Kidney epithelial cell (primary cell): ENCODE data around the gene B3GNT4. TPM values are rescaled to one million over a fixed set of nuclear protein-coding genes. Genes with fewer than 3 reads are reported as not detected.

Experiments
- DNase-seq: peaks from one replicate; pipeline ENCODE4 v3.0.0-alpha.2; 2010; ENCODE audit warnings: low read depth
- H3K27me3 ChIP-seq: 2 replicates; pipeline ENCODE4 v1.6.0; 2011; ENCODE audit warnings: low read length; ENCODE audit not compliant: control insufficient read depth, insufficient read depth
- H3K36me3 ChIP-seq: 2 replicates; pipeline ENCODE4 v1.5.1; 2011; ENCODE audit warnings: low read length; ENCODE audit not compliant: control insufficient read depth, insufficient read depth
- H3K4me3 ChIP-seq: 2 replicates; pipeline ENCODE4 v1.5.1; 2011; ENCODE audit warnings: low read depth, mild to moderate bottlenecking, control low read depth, low read length
- CTCF ChIP-seq: IDR thresholded peaks from 2 replicates; pipeline ENCODE4 v1.5.1; 2011; ENCODE audit warnings: mild to moderate bottlenecking, moderate library complexity, low read length, control low read depth, inconsistent platforms; ENCODE audit not compliant: insufficient read depth, poor library complexity, severe bottlenecking
- total RNA-seq: library from RNA; depleted of rRNA; stranded (reverse); fragments of >200 nt; gene quantifications from 2 replicates; pipeline ENCODE4 v1.2.3, GENCODE V29; 2015

Gene B3GNT4
- 0.14 and 0.75 TPM in 2 replicates for total RNA-seq

GRCh38 chr12:122203301-122204166 lies at the start of gene B3GNT4:
Gene B3GNT4, plus strand, starts transcription at chr12:122203709. Its CDS starts 910 bp downstream, at chr12:122204619.
- no peak for DNase-seq
- H3K36me3 ChIP-seq: no peaks in the 10 kb centered on the region
- no peak for TF ChIP-seq CTCF
- H3K27me3 ChIP-seq: peaks cover 27% of the 10 kb centered on the region
- peak within 1 kb of the TSS; percentile 21 for H3K4me3 ChIP-seq

- Histone ChIP-seq H3K36me3 (no peaks in the 10 kb centered on the region), H3K4me3 (no peak overlapping the region), H3K27me3 (no peaks in the 10 kb centered on the region)
- no peak for TF ChIP-seq CTCF
- DNase-seq: no peak
Observed at GRCh38 chr12:122155705-122156104, 47.8 kb upstream of the B3GNT4 start.

GRCh38 chr12:122158700-122159285 lies 44.7 kb upstream of the B3GNT4 start:
- H3K27me3 ChIP-seq: no peaks in the 10 kb centered on the region
- no peak for DNase-seq
- H3K4me3 ChIP-seq: no peak overlapping the region
- TF ChIP-seq CTCF: no peak
- no peaks in the 10 kb centered on the region for H3K36me3 ChIP-seq

GRCh38 chr12:122159882-122160281 lies 43.6 kb upstream of the B3GNT4 start:
- no peaks in the 10 kb centered on the region for H3K36me3 ChIP-seq
- no peak overlapping the region for H3K4me3 ChIP-seq
- H3K27me3 ChIP-seq: no peaks in the 10 kb centered on the region
- no peak for DNase-seq
- no peak for TF ChIP-seq CTCF

GRCh38 chr12:122160761-122161160 lies 42.7 kb upstream of the B3GNT4 start:
- no peak for TF ChIP-seq CTCF
- no peak for DNase-seq
- Histone ChIP-seq H3K36me3 (no peaks in the 10 kb centered on the region), H3K27me3 (no peaks in the 10 kb centered on the region), H3K4me3 (no peak overlapping the region)
